Fibroblast of lung (primary cell): Measurements from ENCODE around the gene KCNJ8. TPM values are rescaled to one million over a fixed set of nuclear protein-coding genes. Genes with fewer than 3 reads are reported as not detected.

Experiments
- DNase-seq, 2 donors: peaks; one replicate each; pipeline versions ENCODE4 v3.0.0 to v3.0.0-alpha.2; 2010; ENCODE audit warnings: low read depth in 2 of 2
- H2AFZ ChIP-seq: 2 replicates; pipeline ENCODE4 v1.5.1; 2012; ENCODE audit warnings: low read length, control low read depth, inconsistent platforms
- H3K27ac ChIP-seq: 2 replicates; pipeline ENCODE4 v1.5.1; 2011; ENCODE audit warnings: low read length, control low read depth; ENCODE audit not compliant: insufficient read depth
- H3K27me3 ChIP-seq: 2 replicates; pipeline ENCODE4 v1.5.1; 2011; ENCODE audit warnings: mild to moderate bottlenecking, low read length; ENCODE audit not compliant: control insufficient read depth, insufficient read depth
- H3K36me3 ChIP-seq: 2 replicates; pipeline ENCODE4 v1.5.1; 2011; ENCODE audit warnings: low read length; ENCODE audit not compliant: control insufficient read depth, insufficient read depth
- H3K4me1 ChIP-seq: 2 replicates; pipeline ENCODE4 v1.5.1; 2011; ENCODE audit warnings: low read length; ENCODE audit not compliant: control insufficient read depth, insufficient read depth; ENCODE audit errors: extremely low read depth
- H3K4me2 ChIP-seq: 2 replicates; pipeline ENCODE4 v1.5.1; 2011; ENCODE audit warnings: low read length, control low read depth; ENCODE audit not compliant: insufficient read depth; ENCODE audit errors: extremely low read depth
- H3K4me3 ChIP-seq, 4 experiments: fragments of 200-600 bp in 1 of 4; sonication (generic) in 1 of 4; replicated peaks in 1 of 4; 2 replicates each; pipeline ENCODE4 v1.5.1; 2011 to 2016; ENCODE audit warnings: low read length in 4 of 4, low read depth in 3 of 4, mild to moderate bottlenecking in 3 of 4, control low read depth in 2 of 4, inconsistent platforms in 1 of 4, mixed read lengths in 1 of 4; ENCODE audit not compliant: insufficient read depth in 1 of 4; ENCODE audit errors: control extremely low read depth in 1 of 4
- H3K79me2 ChIP-seq: 2 replicates; pipeline ENCODE4 v1.5.1; 2012; ENCODE audit warnings: mild to moderate bottlenecking, low read length, inconsistent platforms; ENCODE audit not compliant: control insufficient read depth, insufficient read depth
- H3K9ac ChIP-seq: 2 replicates; pipeline ENCODE4 v1.5.1; 2011; ENCODE audit warnings: mild to moderate bottlenecking, low read length, control low read depth; ENCODE audit not compliant: insufficient read depth
- H3K9me3 ChIP-seq: 2 replicates; pipeline ENCODE4 v1.5.1; 2012; ENCODE audit warnings: low read depth, low read length; ENCODE audit not compliant: control insufficient read depth, insufficient read depth
- H4K20me1 ChIP-seq: 2 replicates; pipeline ENCODE4 v1.5.1; 2011; ENCODE audit warnings: low read length; ENCODE audit not compliant: control insufficient read depth, insufficient read depth; ENCODE audit errors: extremely low read depth
- EZH2 ChIP-seq: IDR thresholded peaks from 2 replicates; pipeline ENCODE4 v1.5.1; 2012; ENCODE audit warnings: low read length, control low read depth, mild to moderate bottlenecking; ENCODE audit errors: missing control alignments
- polyA plus RNA-seq, 2 donors: library from polyadenylated mRNA; depleted of rRNA in 1 of 2; stranded (reverse) in 1 of 2; unstranded in 1 of 2; fragments of >200 nt; gene quantifications; 2 replicates each; pipeline ENCODE4 v1.2.1, GENCODE V29; 2011 to 2012; ENCODE audit warnings: missing spikeins in 1 of 2
- total RNA-seq: library from RNA; depleted of rRNA; stranded (reverse); fragments of >200 nt; gene quantifications from 2 replicates; pipeline ENCODE4 v1.2.1, GENCODE V29; 2014
- TF ChIP-seq, protein P1 (sequence below), 2 donors: IDR thresholded peaks in 1 of 2; conservative IDR thresholded peaks in 1 of 2; 1 replicate in 1 of 2; 2 replicates in 1 of 2; pipeline ENCODE4 v1.5.1; 2011 to 2012; ENCODE audit warnings: low read length in 2 of 2, control low read depth in 1 of 2, inconsistent platforms in 1 of 2, low read depth in 1 of 2, mild to moderate bottlenecking in 1 of 2

KCNJ8 gene
- total and polyA plus RNA-seq, 2 donors (not counting 1 experiment from before 2014, with no cell fraction given), result 13.2 to 17.7 TPM

DNA sequence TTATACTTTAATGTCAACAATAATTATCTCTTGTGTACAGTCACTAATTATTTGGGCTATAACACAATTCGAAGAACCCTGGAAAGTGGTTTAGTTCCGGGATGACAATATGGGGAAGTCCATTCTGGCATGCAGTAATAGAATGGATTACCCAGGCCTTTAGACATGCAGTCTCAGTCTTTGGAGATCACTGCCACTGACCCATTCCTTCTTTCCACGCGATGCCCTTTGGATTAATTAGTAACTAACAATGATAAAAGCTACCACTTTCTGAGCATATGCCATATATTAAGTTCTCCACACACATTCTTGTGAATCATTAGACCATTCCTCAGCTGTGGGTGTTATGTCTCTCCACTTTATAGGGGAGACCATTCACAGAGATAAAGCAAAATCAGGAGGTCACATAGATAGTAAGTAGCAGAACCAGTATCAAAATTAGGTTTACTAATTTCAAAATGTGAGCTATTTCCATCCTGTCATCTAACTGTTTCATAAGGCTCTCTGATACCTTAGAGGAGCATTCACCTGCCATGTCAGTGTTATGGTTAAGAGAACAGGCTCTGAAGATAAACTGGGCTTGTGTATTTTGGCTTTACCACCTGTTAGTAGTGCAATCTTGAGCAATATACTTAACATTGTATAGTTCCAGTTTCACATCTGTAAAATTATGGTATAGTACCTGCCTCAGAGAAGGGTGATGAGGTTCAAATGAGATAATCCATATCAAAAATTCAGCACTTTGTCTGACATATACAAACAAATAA lies 27.2 kb upstream of the KCNJ8 start:
- Histone ChIP-seq H2AFZ (no peak overlapping the region), H3K27me3 (no peaks in the 10 kb centered on the region), H3K27ac (no peak overlapping the region), H3K79me2 (no peaks in the 10 kb centered on the region), H3K9ac (no peak overlapping the region), H3K9me3 (no peaks in the 10 kb centered on the region), H3K4me2 (no peak overlapping the region), H3K36me3 (no peaks in the 10 kb centered on the region), H4K20me1 (no peaks in the 10 kb centered on the region), H3K4me3 (no peak overlapping the region), H3K4me1 (no peaks in the 10 kb centered on the region)
- DNase-seq, result no peak
- TF ChIP-seq EZH2, result no peak
- TF ChIP-seq, protein P1, sequence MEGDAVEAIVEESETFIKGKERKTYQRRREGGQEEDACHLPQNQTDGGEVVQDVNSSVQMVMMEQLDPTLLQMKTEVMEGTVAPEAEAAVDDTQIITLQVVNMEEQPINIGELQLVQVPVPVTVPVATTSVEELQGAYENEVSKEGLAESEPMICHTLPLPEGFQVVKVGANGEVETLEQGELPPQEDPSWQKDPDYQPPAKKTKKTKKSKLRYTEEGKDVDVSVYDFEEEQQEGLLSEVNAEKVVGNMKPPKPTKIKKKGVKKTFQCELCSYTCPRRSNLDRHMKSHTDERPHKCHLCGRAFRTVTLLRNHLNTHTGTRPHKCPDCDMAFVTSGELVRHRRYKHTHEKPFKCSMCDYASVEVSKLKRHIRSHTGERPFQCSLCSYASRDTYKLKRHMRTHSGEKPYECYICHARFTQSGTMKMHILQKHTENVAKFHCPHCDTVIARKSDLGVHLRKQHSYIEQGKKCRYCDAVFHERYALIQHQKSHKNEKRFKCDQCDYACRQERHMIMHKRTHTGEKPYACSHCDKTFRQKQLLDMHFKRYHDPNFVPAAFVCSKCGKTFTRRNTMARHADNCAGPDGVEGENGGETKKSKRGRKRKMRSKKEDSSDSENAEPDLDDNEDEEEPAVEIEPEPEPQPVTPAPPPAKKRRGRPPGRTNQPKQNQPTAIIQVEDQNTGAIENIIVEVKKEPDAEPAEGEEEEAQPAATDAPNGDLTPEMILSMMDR (conservative IDR thresholded peaks at IDR 0.05 in 1 of 2, IDR thresholded peaks at IDR 0.05 in 1 of 2; ENCODE audit: low read depth in 1 of 2, low read length in 2 of 2), result no peak

DNA sequence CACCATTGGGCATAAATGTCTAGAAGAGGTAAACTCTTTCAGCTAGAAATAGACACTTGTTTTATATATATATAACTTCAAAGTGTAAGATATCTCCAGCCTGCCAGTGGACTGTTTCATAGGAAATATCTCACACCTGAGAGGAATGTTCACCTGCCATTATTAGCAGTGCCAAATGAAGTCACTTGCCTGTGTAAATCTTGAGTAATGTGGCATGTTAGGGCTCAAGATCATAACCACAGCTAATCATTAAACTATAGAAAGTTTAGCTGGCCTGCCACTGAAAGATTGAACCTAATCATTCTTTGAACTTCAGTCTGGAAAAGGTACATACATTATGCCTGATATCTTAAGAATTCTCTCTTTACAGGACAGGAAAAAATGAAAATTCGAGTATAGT lies 25.5 kb upstream of the KCNJ8 start:
- Histone ChIP-seq H3K27ac (no peak overlapping the region), H3K36me3 (no peaks in the 10 kb centered on the region), H3K27me3 (no peaks in the 10 kb centered on the region), H3K79me2 (no peaks in the 10 kb centered on the region), H3K4me2 (no peak overlapping the region), H3K4me1 (no peaks in the 10 kb centered on the region), H3K4me3 (no peak overlapping the region), H3K9me3 (no peaks in the 10 kb centered on the region), H2AFZ (no peak overlapping the region), H3K9ac (no peak overlapping the region), H4K20me1 (no peaks in the 10 kb centered on the region)
- DNase-seq, result no peak
- no peak for TF ChIP-seq EZH2
- TF ChIP-seq, protein P1 (conservative IDR thresholded peaks at IDR 0.05 in 1 of 2, IDR thresholded peaks at IDR 0.05 in 1 of 2; ENCODE audit: low read depth in 1 of 2, low read length in 2 of 2), result no peak

DNA sequence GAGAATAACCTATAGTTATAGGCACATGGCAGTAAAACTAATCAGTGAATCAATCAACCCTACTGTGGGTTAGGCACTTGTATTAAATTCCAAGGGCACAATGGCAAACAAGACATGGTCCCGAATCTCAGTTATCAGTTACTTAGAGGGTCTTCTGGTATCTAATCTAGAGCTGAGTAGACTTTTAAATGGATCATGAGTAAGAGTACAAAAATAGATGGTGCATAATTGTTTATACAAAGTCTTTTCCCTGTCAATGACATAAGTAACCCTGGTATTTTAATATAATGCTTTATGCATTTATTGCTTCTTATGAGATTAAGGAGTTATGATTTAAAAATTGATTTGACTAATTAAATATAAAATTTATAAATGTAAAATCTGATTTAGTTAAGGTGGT lies 23.0 kb upstream of the KCNJ8 start:
- Histone ChIP-seq H4K20me1 (no peaks in the 10 kb centered on the region), H3K27me3 (no peaks in the 10 kb centered on the region), H3K4me3 (no peak overlapping the region), H3K9me3 (no peaks in the 10 kb centered on the region), H3K79me2 (no peaks in the 10 kb centered on the region), H3K27ac (no peak overlapping the region), H3K4me2 (no peak overlapping the region), H2AFZ (no peak overlapping the region), H3K36me3 (no peaks in the 10 kb centered on the region), H3K9ac (no peak overlapping the region), H3K4me1 (no peaks in the 10 kb centered on the region)
- no peak for TF ChIP-seq EZH2
- DNase-seq, result no peak
